ENCODE results near the gene MYH3. TPM values are rescaled to one million over a fixed set of nuclear protein-coding genes. Genes with fewer than 3 reads are reported as not detected.

MYH3 gene
- total RNA-seq (2022) (2.7 and 2.9 TPM in 2 replicates), Bru-seq, nascent RNA (percentile 33 among the genes with signal in this experiment), BruChase-seq, experiment 1, labeled RNA remaining after a 6-hour chase (percentile 41 among the genes with signal in this experiment), BruChase-seq, experiment 2, labeled RNA remaining after a 2-hour chase (percentile 30 among the genes with signal in this experiment)
- long read RNA-seq: 0 reads

GRCh38 chr17:10657148-10657547 lies at the start of gene MYH3:
Gene MYH3 (minus strand): TSS chr17:10657309. CDS start chr17:10655064, 2,245 bp downstream.
- no TSS peak for BruUV-seq (replicated peaks)
- Mint-ChIP-seq H3K9me3 (ENCODE audit: low read depth, unreplicated experiment) (peaks cover 1% of the 10 kb centered on the region), H3K36me3 (ENCODE audit: insufficient read depth, unreplicated experiment) (no peaks in the 10 kb centered on the region), H3K4me1 (ENCODE audit: low read depth, unreplicated experiment) (no peaks in the 10 kb centered on the region), H3K27me3 (ENCODE audit: unreplicated experiment) (no peaks in the 10 kb centered on the region), H3K4me3 (ENCODE audit: low read depth, unreplicated experiment) (no peak within 1 kb of the TSS), H3K27ac (ENCODE audit: unreplicated experiment) (no peak within 1 kb of the TSS)
- intact Hi-C loops (cut with micrococcal nuclease; ENCODE audit: unreplicated experiment): no loop called here
- CTCF ChIA-PET: no interaction called here
- TF ChIP-seq CTCF (IDR thresholded peaks at IDR 0.05; ENCODE audit: unreplicated experiment): no peak
- DNase-seq: no peak

GRCh38 chr17:10705727-10706126 lies 48.6 kb upstream of the MYH3 start:
- Mint-ChIP-seq H3K9me3 (ENCODE audit: low read depth, unreplicated experiment) (no peaks in the 10 kb centered on the region), H3K36me3 (ENCODE audit: insufficient read depth, unreplicated experiment) (no peaks in the 10 kb centered on the region), H3K27ac (ENCODE audit: unreplicated experiment) (no peak overlapping the region), H3K4me1 (ENCODE audit: low read depth, unreplicated experiment) (no peaks in the 10 kb centered on the region), H3K27me3 (ENCODE audit: unreplicated experiment) (no peaks in the 10 kb centered on the region), H3K4me3 (ENCODE audit: low read depth, unreplicated experiment) (no peak overlapping the region)
- intact Hi-C loops (cut with micrococcal nuclease; ENCODE audit: unreplicated experiment): no loop called here
- BruUV-seq (replicated peaks): no TSS peak
- CTCF ChIA-PET: no interaction called here
- no peak for TF ChIP-seq CTCF (IDR thresholded peaks at IDR 0.05; ENCODE audit: unreplicated experiment)
- DNase-seq: no peak

DNA sequence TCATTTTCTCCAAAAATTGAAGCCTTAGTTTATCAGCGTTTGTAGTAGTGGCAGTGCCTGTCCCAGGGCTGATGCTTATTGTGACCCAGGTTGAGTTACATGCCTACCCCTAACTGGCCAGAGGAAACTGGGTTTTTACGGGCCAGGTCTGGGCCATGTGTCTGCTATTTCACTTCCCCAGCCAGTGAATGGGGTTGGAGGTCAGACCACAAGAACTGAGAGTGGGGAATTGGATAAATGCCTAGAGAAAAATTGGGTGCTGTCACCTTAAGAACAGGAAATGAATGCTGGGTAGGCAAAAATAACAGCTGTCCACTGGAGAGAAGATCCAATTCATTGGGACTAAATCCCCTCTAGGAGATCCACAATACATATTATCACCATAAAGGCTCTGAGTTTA lies 45.5 kb upstream of the MYH3 start:
- no TSS peak for BruUV-seq (replicated peaks)
- Mint-ChIP-seq H3K4me3 (ENCODE audit: low read depth, unreplicated experiment) (no peak overlapping the region), H3K27me3 (ENCODE audit: unreplicated experiment) (no peaks in the 10 kb centered on the region), H3K27ac (ENCODE audit: unreplicated experiment) (no peak overlapping the region), H3K9me3 (ENCODE audit: low read depth, unreplicated experiment) (no peaks in the 10 kb centered on the region), H3K4me1 (ENCODE audit: low read depth, unreplicated experiment) (no peaks in the 10 kb centered on the region), H3K36me3 (ENCODE audit: insufficient read depth, unreplicated experiment) (peaks cover 12% of the 10 kb centered on the region)
- CTCF ChIA-PET: no interaction called here
- TF ChIP-seq CTCF (IDR thresholded peaks at IDR 0.05; ENCODE audit: unreplicated experiment): no peak
- intact Hi-C loops (cut with micrococcal nuclease; ENCODE audit: unreplicated experiment): no loop called here
- no peak for DNase-seq

GRCh38 chr17:10699856-10700255 lies 42.7 kb upstream of the MYH3 start:
- H3K9me3 Mint-ChIP-seq (ENCODE audit: low read depth, unreplicated experiment): no peaks in the 10 kb centered on the region
- no peaks in the 10 kb centered on the region for H3K4me1 Mint-ChIP-seq (ENCODE audit: low read depth, unreplicated experiment)
- CTCF ChIA-PET: interaction anchor here (0.7 kb wide), 1 partner anchor 823 kb away, joined by 3 read pairs; no protein-coding TSS in a partner anchor
- no peaks in the 10 kb centered on the region for H3K27me3 Mint-ChIP-seq (ENCODE audit: unreplicated experiment)
- no peak overlapping the region for H3K27ac Mint-ChIP-seq (ENCODE audit: unreplicated experiment)
- peaks cover 28% of the 10 kb centered on the region for H3K36me3 Mint-ChIP-seq (ENCODE audit: insufficient read depth, unreplicated experiment)
- no peak overlapping the region for H3K4me3 Mint-ChIP-seq (ENCODE audit: low read depth, unreplicated experiment)
- no TSS peak for BruUV-seq (replicated peaks)
- intact Hi-C loops (cut with micrococcal nuclease; ENCODE audit: unreplicated experiment): no loop called here
- TF ChIP-seq CTCF (IDR thresholded peaks at IDR 0.05; ENCODE audit: unreplicated experiment): no peak
- no peak for DNase-seq

Data from Calu3 (cell line).